ENCODE measurements around the gene TUBB2A.

Gene TUBB2A

DNA sequence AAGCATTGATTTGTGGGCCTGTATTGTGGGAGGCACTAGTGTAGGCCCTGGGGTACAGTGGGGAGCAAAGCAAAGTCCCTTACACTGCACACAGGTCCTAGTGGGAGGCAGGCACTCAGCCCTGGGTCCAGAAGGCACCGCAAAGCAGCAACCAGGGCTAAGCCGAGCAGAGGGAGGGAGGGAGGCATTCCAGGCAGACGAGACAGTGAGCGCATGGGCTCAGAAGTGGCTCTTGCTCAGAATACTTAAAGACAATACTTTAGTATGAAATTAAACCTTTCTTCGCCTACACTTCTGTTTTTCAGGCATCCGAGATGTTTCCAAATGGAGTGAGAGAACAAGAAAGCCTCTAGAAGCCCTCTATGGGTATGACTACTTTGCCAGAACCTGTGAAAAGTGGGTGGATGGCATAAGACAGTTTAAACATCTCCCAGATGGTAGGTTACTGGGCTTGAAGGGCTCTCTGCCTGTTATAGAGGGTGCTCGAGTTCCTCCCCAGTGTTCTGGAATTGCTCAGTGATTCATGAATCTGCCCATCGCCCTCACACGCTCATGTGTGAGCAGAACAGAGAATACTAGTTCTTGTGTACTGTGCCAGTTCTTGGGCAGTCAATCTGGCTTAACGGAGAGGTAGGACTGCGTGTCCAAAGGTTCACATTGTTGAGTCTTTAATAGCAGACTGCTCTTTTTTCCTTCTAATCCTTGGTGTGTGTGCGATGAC is 20.1 kb downstream of the TUBB2A start:
- H3K4me3 Mint-ChIP-seq: no peak overlapping the region
- peaks cover 4% of the 10 kb centered on the region for H3K36me3 Mint-ChIP-seq (ENCODE audit: insufficient read depth)
- no peaks in the 10 kb centered on the region for H3K4me1 Mint-ChIP-seq (ENCODE audit: low read depth in 2 of 2)
- no peak for ATAC-seq (replicated peaks)
- H3K27ac Mint-ChIP-seq: no peak overlapping the region
- no peak for DNase-seq
- no peaks in the 10 kb centered on the region for H3K9me3 Mint-ChIP-seq
- H3K27me3 Mint-ChIP-seq: no peaks in the 10 kb centered on the region

GRCh38 chr6:3136292-3137011 is 20.9 kb downstream of the TUBB2A start:
- Mint-ChIP-seq H3K36me3 (ENCODE audit: insufficient read depth) (peaks cover 5% of the 10 kb centered on the region), H3K4me1 (ENCODE audit: low read depth in 2 of 2) (no peaks in the 10 kb centered on the region), H3K27ac (no peak overlapping the region), H3K27me3 (no peaks in the 10 kb centered on the region), H3K9me3 (no peaks in the 10 kb centered on the region), H3K4me3 (no peak overlapping the region)
- ATAC-seq (replicated peaks) (no peak), DNase-seq (no peak)

- H3K36me3 Mint-ChIP-seq (ENCODE audit: insufficient read depth): peaks cover 7% of the 10 kb centered on the region
- DNase-seq: no peak
- ATAC-seq (replicated peaks): no peak
- no peaks in the 10 kb centered on the region for H3K4me1 Mint-ChIP-seq (ENCODE audit: low read depth in 2 of 2)
- no peaks in the 10 kb centered on the region for H3K27me3 Mint-ChIP-seq
- no peak overlapping the region for H3K4me3 Mint-ChIP-seq
- H3K27ac Mint-ChIP-seq: no peak overlapping the region
- no peaks in the 10 kb centered on the region for H3K9me3 Mint-ChIP-seq
Measured at GRCh38 chr6:3135668-3136291, 21.6 kb downstream of the TUBB2A start.

DNA sequence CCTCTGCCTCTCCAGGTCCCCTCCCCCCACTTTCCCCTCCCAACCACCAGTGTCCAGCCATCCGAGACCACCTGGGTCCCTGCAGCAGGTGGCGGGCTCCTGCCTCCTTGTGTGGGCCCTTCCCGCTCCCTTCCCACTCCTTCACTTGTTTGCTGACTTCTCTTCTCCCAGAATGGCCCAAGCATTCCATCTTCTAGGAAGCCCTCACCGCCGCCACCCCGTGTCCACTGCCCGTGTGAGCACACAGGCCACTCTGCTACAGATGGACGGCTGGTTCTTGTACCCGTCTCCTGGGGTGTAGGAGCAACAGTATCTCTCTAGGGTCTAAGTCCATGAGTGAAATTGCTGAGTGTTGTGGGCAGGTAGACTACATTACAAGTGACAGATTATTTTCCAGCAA is 23.8 kb downstream of the TUBB2A start:
- Mint-ChIP-seq H3K4me3 (no peak overlapping the region), H3K27me3 (no peaks in the 10 kb centered on the region), H3K9me3 (no peaks in the 10 kb centered on the region), H3K36me3 (ENCODE audit: insufficient read depth) (peaks cover 7% of the 10 kb centered on the region), H3K4me1 (ENCODE audit: low read depth in 2 of 2) (no peaks in the 10 kb centered on the region), H3K27ac (no peak overlapping the region)
- ATAC-seq (replicated peaks) (no peak), DNase-seq (no peak)

DNA sequence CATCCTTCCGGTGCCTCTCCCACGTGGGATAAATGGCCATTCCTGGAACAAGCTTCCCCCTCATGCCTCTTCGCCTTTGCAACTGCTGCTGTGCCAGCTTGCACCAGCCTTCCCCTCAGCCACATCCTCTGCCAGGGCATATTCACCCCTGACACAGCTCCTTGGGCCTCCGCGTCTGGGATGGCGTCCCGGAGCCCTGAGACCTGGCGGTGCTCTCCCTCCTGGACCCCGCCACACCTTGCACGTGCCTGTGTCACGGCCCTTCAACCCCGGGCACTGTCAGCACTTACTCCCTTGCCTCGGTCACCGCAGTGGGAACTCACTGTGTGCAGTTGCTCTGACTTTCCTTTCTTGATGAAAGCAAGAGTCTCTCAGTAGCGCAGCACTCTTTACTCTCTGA is 25.6 kb downstream of the TUBB2A start:
- peaks cover 7% of the 10 kb centered on the region for H3K36me3 Mint-ChIP-seq (ENCODE audit: insufficient read depth)
- H3K4me1 Mint-ChIP-seq (ENCODE audit: low read depth in 2 of 2): no peaks in the 10 kb centered on the region
- no peak overlapping the region for H3K4me3 Mint-ChIP-seq
- ATAC-seq (replicated peaks) (no peak), DNase-seq (no peak)
- H3K27me3 Mint-ChIP-seq: no peaks in the 10 kb centered on the region
- H3K27ac Mint-ChIP-seq: no peak overlapping the region
- H3K9me3 Mint-ChIP-seq: no peaks in the 10 kb centered on the region

DNA sequence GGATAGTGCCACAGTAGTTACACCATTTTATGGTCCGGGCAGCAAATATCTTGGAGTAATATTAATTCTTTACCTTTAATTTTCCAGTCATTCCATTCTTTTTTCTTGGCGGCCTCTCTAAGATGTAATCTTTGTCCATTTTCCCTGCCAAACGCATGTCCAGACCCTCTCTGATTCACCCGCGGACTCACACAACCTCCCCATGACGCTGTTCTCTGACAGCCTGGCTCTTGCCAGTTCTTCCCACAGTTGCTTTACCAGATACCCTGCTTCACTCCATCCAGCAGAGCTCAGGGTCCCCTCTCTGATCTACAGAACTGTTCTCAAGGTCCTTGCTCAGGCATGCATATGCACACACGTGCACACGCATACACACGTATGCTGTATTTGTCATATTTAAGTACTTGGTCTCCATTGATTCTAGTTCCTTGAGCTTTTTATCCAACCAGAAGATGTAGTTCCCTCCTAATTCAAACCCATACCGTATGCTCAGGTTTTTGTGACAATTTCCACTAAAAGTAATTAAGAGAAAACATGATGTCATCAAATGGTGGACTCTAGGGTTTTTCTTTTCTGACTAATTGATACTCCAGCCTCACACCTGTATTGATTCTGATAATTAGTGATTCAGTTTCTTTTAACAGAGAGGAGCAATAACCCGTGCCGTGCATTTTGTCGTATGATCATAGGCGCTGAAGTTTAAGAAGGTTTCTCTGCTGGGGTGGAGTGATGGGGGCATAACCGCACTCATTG is 28.8 kb downstream of the TUBB2A start:
- Mint-ChIP-seq H3K4me1 (ENCODE audit: low read depth in 2 of 2) (no peaks in the 10 kb centered on the region), H3K36me3 (ENCODE audit: insufficient read depth) (peaks cover 11% of the 10 kb centered on the region), H3K9me3 (no peaks in the 10 kb centered on the region), H3K4me3 (no peak overlapping the region), H3K27ac (no peak overlapping the region), H3K27me3 (no peaks in the 10 kb centered on the region)
- DNase-seq (no peak), ATAC-seq (replicated peaks) (no peak)

DNA sequence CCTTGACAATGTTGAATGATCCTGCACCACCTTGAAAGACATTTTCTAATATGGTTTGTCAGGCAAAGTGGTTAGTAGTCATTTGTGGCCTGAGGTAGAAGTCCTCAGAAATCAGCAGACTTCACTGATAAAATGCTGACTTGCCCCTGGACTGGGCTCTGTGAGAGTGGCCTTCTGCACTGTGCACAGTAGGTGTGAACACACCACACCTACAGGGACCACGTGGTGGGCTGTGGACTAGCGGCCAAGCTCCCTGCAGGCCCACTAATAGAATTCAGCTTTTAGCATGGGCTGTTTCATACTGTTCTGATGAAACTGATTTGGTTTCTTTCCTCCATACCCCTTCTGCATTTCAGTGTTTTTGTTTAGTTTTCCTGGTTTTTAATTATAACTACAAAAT is 31.5 kb downstream of the TUBB2A start:
- ATAC-seq (replicated peaks) (no peak), DNase-seq (no peak)
- Mint-ChIP-seq H3K27me3 (no peaks in the 10 kb centered on the region), H3K4me1 (ENCODE audit: low read depth in 2 of 2) (no peaks in the 10 kb centered on the region), H3K9me3 (no peaks in the 10 kb centered on the region), H3K27ac (no peak overlapping the region), H3K36me3 (ENCODE audit: insufficient read depth) (peaks cover 4% of the 10 kb centered on the region), H3K4me3 (no peak overlapping the region)

DNA sequence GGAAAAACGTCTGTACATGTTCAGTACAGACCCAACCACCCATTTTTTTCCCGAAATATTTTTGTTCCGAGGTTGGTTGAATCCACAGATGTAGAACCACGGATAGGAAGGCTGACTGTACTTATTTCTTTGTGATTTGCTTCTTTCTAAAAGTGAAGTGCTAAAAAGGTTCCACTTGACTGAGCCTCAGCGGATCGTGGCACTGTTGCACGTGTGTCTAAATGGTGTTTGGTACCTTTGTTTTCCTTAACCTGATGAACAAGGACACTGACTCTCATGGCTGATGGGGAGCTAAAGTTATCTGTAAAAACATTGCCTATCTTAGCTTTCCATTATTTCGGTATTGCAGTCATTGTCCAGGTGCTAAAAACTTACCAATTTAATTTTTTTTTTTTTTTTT is 32.7 kb downstream of the TUBB2A start:
- Mint-ChIP-seq H3K4me1 (ENCODE audit: low read depth in 2 of 2) (no peaks in the 10 kb centered on the region), H3K9me3 (no peaks in the 10 kb centered on the region), H3K36me3 (ENCODE audit: insufficient read depth) (peaks cover 4% of the 10 kb centered on the region), H3K27ac (no peak overlapping the region), H3K4me3 (no peak overlapping the region), H3K27me3 (no peaks in the 10 kb centered on the region)
- no peak for DNase-seq
- ATAC-seq (replicated peaks): no peak

DNA sequence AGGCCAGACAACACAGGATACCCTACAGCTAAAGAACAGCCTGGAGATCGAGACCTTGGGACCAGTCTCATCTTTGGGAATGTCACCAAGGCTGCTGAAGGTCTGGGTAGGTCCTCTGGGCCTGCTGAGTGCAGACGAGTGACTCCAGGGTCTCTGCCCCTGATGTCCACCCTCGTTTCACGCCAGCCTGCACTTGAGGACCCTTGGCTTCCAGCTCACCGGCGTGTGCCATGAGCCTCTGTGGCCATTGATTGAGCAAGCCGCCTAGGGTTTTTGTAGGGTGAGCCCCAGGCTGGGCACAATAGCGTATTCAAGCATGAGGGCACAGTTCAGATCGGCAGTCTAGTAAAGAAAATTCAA is 34.5 kb downstream of the TUBB2A start:
- H3K27me3 Mint-ChIP-seq: no peaks in the 10 kb centered on the region
- H3K4me1 Mint-ChIP-seq (ENCODE audit: low read depth in 2 of 2): peaks cover 10% of the 10 kb centered on the region in 2 donors
- DNase-seq (no peak), ATAC-seq (replicated peaks) (no peak)
- peaks cover 12% of the 10 kb centered on the region for H3K36me3 Mint-ChIP-seq (ENCODE audit: insufficient read depth)
- H3K4me3 Mint-ChIP-seq: no peak overlapping the region
- no peak overlapping the region for H3K27ac Mint-ChIP-seq
- H3K9me3 Mint-ChIP-seq: no peaks in the 10 kb centered on the region

GRCh38 chr6:3120765-3121089 is 36.6 kb downstream of the TUBB2A start:
- no peak overlapping the region for H3K27ac Mint-ChIP-seq
- H3K4me1 Mint-ChIP-seq (ENCODE audit: low read depth in 2 of 2): peaks cover 12 to 15% of the 10 kb centered on the region in 2 donors
- ATAC-seq (replicated peaks): no peak
- peaks cover 8% of the 10 kb centered on the region for H3K36me3 Mint-ChIP-seq (ENCODE audit: insufficient read depth)
- DNase-seq: no peak
- no peaks in the 10 kb centered on the region for H3K9me3 Mint-ChIP-seq
- no peaks in the 10 kb centered on the region for H3K27me3 Mint-ChIP-seq
- no peak overlapping the region for H3K4me3 Mint-ChIP-seq

DNA sequence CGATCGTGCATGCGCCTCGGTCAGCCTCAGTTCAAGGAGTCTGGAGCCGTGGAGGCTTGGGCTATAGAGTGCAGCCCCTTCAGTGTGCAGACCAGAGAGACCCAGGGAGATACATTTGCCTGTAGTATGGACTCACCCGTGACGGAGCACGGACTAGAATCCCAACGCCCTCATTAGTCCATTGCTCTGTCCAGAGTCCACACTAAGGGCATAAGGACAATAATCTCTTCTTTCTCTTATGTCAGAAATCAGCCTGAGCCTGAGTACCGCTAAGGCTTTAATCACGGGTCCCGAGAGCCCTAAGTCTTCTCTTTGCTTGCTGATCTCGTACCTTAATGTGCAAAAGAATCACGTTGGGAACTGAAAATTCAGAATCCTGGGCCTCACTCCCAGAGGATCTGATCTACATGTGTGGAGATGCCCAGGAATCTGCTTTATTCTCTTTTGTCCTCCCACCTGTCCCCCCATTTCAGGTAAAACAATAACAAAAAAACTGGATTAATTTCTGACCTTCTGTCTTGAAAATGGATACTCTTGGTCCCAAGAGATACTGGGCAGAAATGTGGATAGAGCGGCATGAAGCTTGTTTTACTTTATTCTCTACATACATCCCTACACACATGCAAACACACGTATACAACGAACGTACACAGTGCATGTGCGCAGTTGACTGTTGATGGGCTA is 38.2 kb downstream of the TUBB2A start:
- Mint-ChIP-seq H3K4me3 (peak overlapping the region; percentile 87 to 89), H3K36me3 (ENCODE audit: insufficient read depth) (peaks cover 8% of the 10 kb centered on the region), H3K27ac (peak overlapping the region; percentile 97 to 98), H3K9me3 (no peaks in the 10 kb centered on the region), H3K27me3 (no peaks in the 10 kb centered on the region), H3K4me1 (ENCODE audit: low read depth in 2 of 2) (peaks cover 12 to 15% of the 10 kb centered on the region in 2 donors)
- DNase-seq (no peak), ATAC-seq (replicated peaks) (peak; percentile 15)

GRCh38 chr6:3118353-3119039 is 38.8 kb downstream of the TUBB2A start, which contains the start of gene BPHL:
Gene BPHL (plus strand): TSS chr6:3118711. CDS start chr6:3118741, 30 bp downstream.
- ATAC-seq (replicated peaks) (peak; percentile 86), DNase-seq (peak; percentile 100)
- H3K4me1 Mint-ChIP-seq (ENCODE audit: low read depth in 2 of 2): peaks cover 12 to 15% of the 10 kb centered on the region in 2 donors
- no peaks in the 10 kb centered on the region for H3K27me3 Mint-ChIP-seq
- peak within 1 kb of the TSS; percentile 97 to 98 for H3K27ac Mint-ChIP-seq
- H3K9me3 Mint-ChIP-seq: no peaks in the 10 kb centered on the region
- H3K36me3 Mint-ChIP-seq (ENCODE audit: insufficient read depth): peaks cover 11% of the 10 kb centered on the region
- peak within 1 kb of the TSS; percentile 87 to 89 for H3K4me3 Mint-ChIP-seq
